Epithelial cell of proximal tubule (primary cell): ENCODE measurements around the gene SAP130. TPM values are rescaled to one million over a fixed set of nuclear protein-coding genes. Genes with fewer than 3 reads are reported as not detected.

Source experiments
- DNase-seq: peaks from one replicate; pipeline ENCODE4 v3.0.0-alpha.2; 2011; ENCODE audit warnings: low read depth
- H3K4me3 ChIP-seq: 2 replicates; pipeline ENCODE4 v1.5.1; 2011; ENCODE audit warnings: low read depth, mild to moderate bottlenecking, low read length
- CTCF ChIP-seq: conservative IDR thresholded peaks from 2 replicates; pipeline ENCODE4 v1.5.1; 2012; ENCODE audit warnings: low read depth, mild to moderate bottlenecking, low read length
- total RNA-seq: library from RNA; depleted of rRNA; stranded (reverse); fragments of >200 nt; gene quantifications from 2 replicates; pipeline ENCODE4 v1.2.3, GENCODE V29; 2015

SAP130 gene
- total RNA-seq, 1 donor from 2014 or later = 10.8 TPM

GRCh38 chr2:128058114-128058513 is 30.3 kb upstream of the SAP130 start:
- no peak overlapping the region for H3K4me3 ChIP-seq
- TF ChIP-seq CTCF = no peak
- DNase-seq = no peak

GRCh38 chr2:128057334-128057733 is 29.5 kb upstream of the SAP130 start:
- no peak for TF ChIP-seq CTCF
- no peak for DNase-seq

GRCh38 chr2:128054104-128054885 is 26.4 kb upstream of the SAP130 start:
- no peak overlapping the region for H3K4me3 ChIP-seq
- TF ChIP-seq CTCF = no peak
- DNase-seq = no peak

More at GRCh38 chr2:128057334-128057733, 29.5 kb upstream of the SAP130 start:
- no peak overlapping the region for H3K4me3 ChIP-seq

GRCh38 chr2:128053331-128053730 is 25.5 kb upstream of the SAP130 start:
- DNase-seq = no peak
- TF ChIP-seq CTCF = no peak
- no peak overlapping the region for H3K4me3 ChIP-seq

GRCh38 chr2:128043041-128043440 is 15.2 kb upstream of the SAP130 start:
- TF ChIP-seq CTCF = no peak
- DNase-seq = no peak
- no peak overlapping the region for H3K4me3 ChIP-seq

- DNase-seq = no peak
- H3K4me3 ChIP-seq = no peak overlapping the region
- no peak for TF ChIP-seq CTCF
Measured at GRCh38 chr2:128041561-128041960, 13.7 kb upstream of the SAP130 start.
